ENCODE measurements around the gene HSD11B2.

Gene HSD11B2

GRCh38 chr16:67483150-67483549 lies 52.2 kb downstream of the HSD11B2 start, which contains the start of gene AGRP:
TSS of gene AGRP (minus strand) at chr16:67483547. CDS start at chr16:67483398, 149 bp downstream.
- no peak for DNase-seq

- DNase-seq: no peak
These were observed 53.0 kb downstream of the HSD11B2 start for GRCh38 chr16:67483731-67484525.

- no peak for DNase-seq
These were observed 55.9 kb downstream of the HSD11B2 start for GRCh38 chr16:67486805-67487204.
